HUES64 (cell line): ENCODE data around the gene ASPSCR1.

Experiments
- H3K27ac ChIP-seq: 2 replicates; pipeline ENCODE4 v1.7.0; 2013; ENCODE audit warnings: low read depth, low read length, inconsistent platforms
- H3K27me3 ChIP-seq: 2 replicates; pipeline ENCODE4 v1.6.1; 2013; ENCODE audit warnings: mild to moderate bottlenecking, low read length; ENCODE audit not compliant: insufficient read depth
- H3K36me3 ChIP-seq: 2 replicates; pipeline ENCODE4 v1.6.1; 2013; ENCODE audit warnings: mild to moderate bottlenecking, low read length; ENCODE audit not compliant: insufficient read depth
- H3K4me1 ChIP-seq: 2 replicates; pipeline ENCODE4 v1.6.1; 2013; ENCODE audit warnings: mild to moderate bottlenecking, low read length, moderate library complexity; ENCODE audit not compliant: insufficient read depth
- H3K4me3 ChIP-seq: 2 replicates; pipeline ENCODE4 v1.5.1; 2013; ENCODE audit warnings: mild to moderate bottlenecking, low read length, moderate library complexity
- H3K9ac ChIP-seq: 2 replicates; pipeline ENCODE4 v1.6.1; 2013; ENCODE audit warnings: mild to moderate bottlenecking, low read depth, low read length
- H3K9me3 ChIP-seq: 2 replicates; pipeline ENCODE4 v1.6.1; 2013; ENCODE audit warnings: low read depth, low read length; ENCODE audit not compliant: insufficient read depth
- WGBS: fragments of 150-250, 120-280 bp; methylation state at CpG from one replicate; pipeline ENCODE4 v1.1.7; 2013; ENCODE audit warnings: missing lambda C conversion rate; 5-methylcytosine and 5-hydroxymethylcytosine counted together

The ASPSCR1 gene

GRCh38 chr17:81999976-82000802 is 22.8 kb downstream of the ASPSCR1 start:
- Histone ChIP-seq H3K36me3 (0 out of 2 replicates have a peak, but pooled peaks cover 5% of the 10 kb centered on the region), H3K4me1 (no peaks in the 10 kb centered on the region; the same call in 1 of the 2 replicates), H3K27ac (no peak overlapping the region), H3K9ac (no peak overlapping the region), H3K9me3 (no peaks in the 10 kb centered on the region), H3K27me3 (no peaks in the 10 kb centered on the region), H3K4me3 (no peak overlapping the region)
- 91% methylated on average over 36 of the region's 36 CpGs for WGBS

GRCh38 chr17:82000803-82001570 is 23.6 kb downstream of the ASPSCR1 start:
- H3K9me3 ChIP-seq, result no peaks in the 10 kb centered on the region
- H3K4me3 ChIP-seq, result no peak overlapping the region
- WGBS, result 93% methylated on average over 32 of the region's 32 CpGs
- no peak overlapping the region for H3K9ac ChIP-seq
- no peak overlapping the region for H3K27ac ChIP-seq
- H3K4me1 ChIP-seq, result no peaks in the 10 kb centered on the region; the same call in 1 of the 2 replicates
- 0 out of 2 replicates have a peak, but pooled peaks cover 5% of the 10 kb centered on the region for H3K36me3 ChIP-seq
- H3K27me3 ChIP-seq, result no peaks in the 10 kb centered on the region

- no peak overlapping the region for H3K27ac ChIP-seq
- H3K36me3 ChIP-seq, result 0 out of 2 replicates have a peak, but pooled peaks cover 5% of the 10 kb centered on the region
- 90% methylated on average over 17 of the region's 17 CpGs for WGBS
- H3K4me3 ChIP-seq, result no peak overlapping the region
- H3K9ac ChIP-seq, result no peak overlapping the region
- no peaks in the 10 kb centered on the region; the same call in 1 of the 2 replicates for H3K4me1 ChIP-seq
- H3K9me3 ChIP-seq, result no peaks in the 10 kb centered on the region
- no peaks in the 10 kb centered on the region for H3K27me3 ChIP-seq
Observed at GRCh38 chr17:82001571-82002056, 24.2 kb downstream of the ASPSCR1 start.

GRCh38 chr17:82003411-82004381 is 26.3 kb downstream of the ASPSCR1 start:
- H3K36me3 ChIP-seq, result no peaks in the 10 kb centered on the region
- WGBS, result 78% methylated on average over 53 of the region's 53 CpGs
- no peaks in the 10 kb centered on the region for H3K9me3 ChIP-seq
- H3K27ac ChIP-seq, result 0 out of 2 replicates have a peak overlapping the region, but pooled peaks have one; percentile 18
- no peaks in the 10 kb centered on the region for H3K27me3 ChIP-seq
- no peak overlapping the region for H3K4me3 ChIP-seq
- H3K4me1 ChIP-seq, result no peaks in the 10 kb centered on the region; the same call in 1 of the 2 replicates
- H3K9ac ChIP-seq, result 0 out of 2 replicates have a peak overlapping the region, but pooled peaks have one; percentile 30

GRCh38 chr17:82004517-82005455 is 27.4 kb downstream of the ASPSCR1 start:
- H3K36me3 ChIP-seq, result no peaks in the 10 kb centered on the region
- 95% methylated on average over 41 of the region's 41 CpGs for WGBS
- no peak overlapping the region for H3K27ac ChIP-seq
- H3K9ac ChIP-seq, result no peak overlapping the region
- no peaks in the 10 kb centered on the region; the same call in 1 of the 2 replicates for H3K4me1 ChIP-seq
- H3K9me3 ChIP-seq, result no peaks in the 10 kb centered on the region
- no peak overlapping the region for H3K4me3 ChIP-seq
- no peaks in the 10 kb centered on the region for H3K27me3 ChIP-seq

GRCh38 chr17:82005701-82006348 is 28.4 kb downstream of the ASPSCR1 start:
- 94% methylated on average over 30 of the region's 30 CpGs for WGBS
- Histone ChIP-seq H3K4me1 (no peaks in the 10 kb centered on the region; the same call in 1 of the 2 replicates), H3K27me3 (no peaks in the 10 kb centered on the region), H3K4me3 (no peak overlapping the region), H3K27ac (no peak overlapping the region), H3K9me3 (no peaks in the 10 kb centered on the region), H3K36me3 (no peaks in the 10 kb centered on the region), H3K9ac (no peak overlapping the region)

- WGBS, result 92% methylated on average over 24 of the region's 24 CpGs
- Histone ChIP-seq H3K36me3 (0 out of 2 replicates have a peak, but pooled peaks cover 3% of the 10 kb centered on the region), H3K27ac (no peak overlapping the region), H3K9me3 (no peaks in the 10 kb centered on the region), H3K4me3 (no peak overlapping the region), H3K27me3 (no peaks in the 10 kb centered on the region), H3K9ac (no peak overlapping the region), H3K4me1 (no peaks in the 10 kb centered on the region; the same call in 1 of the 2 replicates)
Observed at GRCh38 chr17:82006468-82007227, 29.2 kb downstream of the ASPSCR1 start.

GRCh38 chr17:82007228-82007494 is 29.7 kb downstream of the ASPSCR1 start:
- no peak overlapping the region for H3K9ac ChIP-seq
- H3K27ac ChIP-seq, result no peak overlapping the region
- 0 out of 2 replicates have a peak, but pooled peaks cover 3% of the 10 kb centered on the region for H3K36me3 ChIP-seq
- H3K4me1 ChIP-seq, result no peaks in the 10 kb centered on the region; the same call in 1 of the 2 replicates
- WGBS, result 95% methylated on average over 6 of the region's 6 CpGs
- H3K4me3 ChIP-seq, result no peak overlapping the region
- H3K9me3 ChIP-seq, result no peaks in the 10 kb centered on the region
- H3K27me3 ChIP-seq, result no peaks in the 10 kb centered on the region
